ENCODE data around the gene TPPP3.

Gene TPPP3

DNA sequence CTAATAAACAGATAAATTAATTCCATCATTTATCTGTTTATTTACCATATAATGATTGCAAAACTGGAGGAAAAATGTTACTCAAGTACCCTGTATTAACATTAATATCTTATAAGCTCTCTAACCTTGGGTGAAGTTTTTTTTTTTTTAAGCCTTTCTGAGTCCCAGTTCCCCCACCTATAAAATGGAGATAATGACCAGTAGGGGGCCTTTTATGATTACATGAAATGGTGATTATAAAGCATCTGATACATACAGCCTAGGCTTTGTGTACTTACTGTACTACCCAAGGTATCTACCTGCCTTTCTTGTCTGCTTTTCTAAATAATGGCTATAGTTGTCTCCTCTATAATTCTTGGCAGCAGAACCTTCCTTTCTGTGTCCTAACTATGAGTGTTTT lies 44.1 kb downstream of the TPPP3 start:
- H3K4me1 ChIP-seq (ENCODE audit: insufficient read depth, low read length, poor library complexity, severe bottlenecking) = no peaks in the 10 kb centered on the region
- no peaks in the 10 kb centered on the region for H3K27me3 ChIP-seq (ENCODE audit: insufficient read depth, low read length, poor library complexity, severe bottlenecking)
- no peaks in the 10 kb centered on the region for H3K79me2 ChIP-seq (ENCODE audit: insufficient read depth, low read length)
- H4K20me1 ChIP-seq (ENCODE audit: insufficient read depth, low read length, poor library complexity, severe bottlenecking) = no peaks in the 10 kb centered on the region
- H3K4me3 ChIP-seq (ENCODE audit: low read length, poor library complexity, severe bottlenecking) = no peak overlapping the region
- TF ChIP-seq, protein P1, sequence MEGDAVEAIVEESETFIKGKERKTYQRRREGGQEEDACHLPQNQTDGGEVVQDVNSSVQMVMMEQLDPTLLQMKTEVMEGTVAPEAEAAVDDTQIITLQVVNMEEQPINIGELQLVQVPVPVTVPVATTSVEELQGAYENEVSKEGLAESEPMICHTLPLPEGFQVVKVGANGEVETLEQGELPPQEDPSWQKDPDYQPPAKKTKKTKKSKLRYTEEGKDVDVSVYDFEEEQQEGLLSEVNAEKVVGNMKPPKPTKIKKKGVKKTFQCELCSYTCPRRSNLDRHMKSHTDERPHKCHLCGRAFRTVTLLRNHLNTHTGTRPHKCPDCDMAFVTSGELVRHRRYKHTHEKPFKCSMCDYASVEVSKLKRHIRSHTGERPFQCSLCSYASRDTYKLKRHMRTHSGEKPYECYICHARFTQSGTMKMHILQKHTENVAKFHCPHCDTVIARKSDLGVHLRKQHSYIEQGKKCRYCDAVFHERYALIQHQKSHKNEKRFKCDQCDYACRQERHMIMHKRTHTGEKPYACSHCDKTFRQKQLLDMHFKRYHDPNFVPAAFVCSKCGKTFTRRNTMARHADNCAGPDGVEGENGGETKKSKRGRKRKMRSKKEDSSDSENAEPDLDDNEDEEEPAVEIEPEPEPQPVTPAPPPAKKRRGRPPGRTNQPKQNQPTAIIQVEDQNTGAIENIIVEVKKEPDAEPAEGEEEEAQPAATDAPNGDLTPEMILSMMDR (conservative IDR thresholded peaks at IDR 0.05; ENCODE audit: low read length) = peak; percentile 73
- no peak for TF ChIP-seq EZH2phosphoT487 (IDR thresholded peaks at IDR 0.05; ENCODE audit: borderline replicate concordance)
- no peaks in the 10 kb centered on the region for H3K9me2 ChIP-seq (replicated peaks; ENCODE audit: low read depth, low read length)
- no peak overlapping the region for H3K9ac ChIP-seq (ENCODE audit: low read depth, low read length, poor library complexity, severe bottlenecking)
- H3K9me3 ChIP-seq (ENCODE audit: insufficient read depth, low read depth, low read length) = no peaks in the 10 kb centered on the region
- H3K36me3 ChIP-seq (ENCODE audit: insufficient read depth, low read length) = no peaks in the 10 kb centered on the region
- no peaks in the 10 kb centered on the region for H3F3A ChIP-seq (ENCODE audit: low read depth)
- 0 out of 2 replicates have a peak overlapping the region, but pooled peaks have one; percentile 55 for H2AFZ ChIP-seq (ENCODE audit: low read length)
- no peak overlapping the region for H3K4me2 ChIP-seq (ENCODE audit: low read depth, low read length, poor library complexity, severe bottlenecking)

DNA sequence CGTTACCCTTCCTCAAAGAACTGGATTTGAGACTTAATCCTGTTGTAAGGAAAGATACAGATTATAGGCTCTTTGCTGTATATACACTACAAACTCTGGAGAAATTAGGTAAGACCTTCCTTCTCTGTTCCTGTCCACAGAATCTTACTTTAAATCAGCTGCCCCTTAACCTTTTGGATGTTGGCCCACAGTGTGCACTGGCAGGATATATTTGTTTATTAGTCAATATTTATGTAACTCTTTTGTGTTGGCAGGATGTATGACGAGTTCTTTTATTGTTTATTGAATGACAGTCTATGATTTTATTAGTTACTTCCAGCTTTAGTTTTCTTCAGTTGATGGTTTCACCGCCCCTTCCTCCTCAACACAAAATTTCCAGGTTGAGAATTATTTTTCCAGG lies 47.0 kb downstream of the TPPP3 start:
- Histone ChIP-seq H3F3A (ENCODE audit: low read depth) (no peaks in the 10 kb centered on the region), H3K27me3 (ENCODE audit: insufficient read depth, low read length, poor library complexity, severe bottlenecking) (no peaks in the 10 kb centered on the region), H3K9me2 (replicated peaks; ENCODE audit: low read depth, low read length) (no peaks in the 10 kb centered on the region), H3K79me2 (ENCODE audit: insufficient read depth, low read length) (no peaks in the 10 kb centered on the region), H3K9ac (ENCODE audit: low read depth, low read length, poor library complexity, severe bottlenecking) (no peak overlapping the region), H4K20me1 (ENCODE audit: insufficient read depth, low read length, poor library complexity, severe bottlenecking) (no peaks in the 10 kb centered on the region), H3K4me1 (ENCODE audit: insufficient read depth, low read length, poor library complexity, severe bottlenecking) (no peaks in the 10 kb centered on the region), H3K4me2 (ENCODE audit: low read depth, low read length, poor library complexity, severe bottlenecking) (no peak overlapping the region), H3K9me3 (ENCODE audit: insufficient read depth, low read depth, low read length) (no peaks in the 10 kb centered on the region), H2AFZ (ENCODE audit: low read length) (no peak overlapping the region), H3K36me3 (ENCODE audit: insufficient read depth, low read length) (no peaks in the 10 kb centered on the region), H3K4me3 (ENCODE audit: low read length, poor library complexity, severe bottlenecking) (no peak overlapping the region)
- TF ChIP-seq EZH2phosphoT487 (IDR thresholded peaks at IDR 0.05; ENCODE audit: borderline replicate concordance) = no peak
- TF ChIP-seq, protein P1 (conservative IDR thresholded peaks at IDR 0.05; ENCODE audit: low read length) = no peak

- no peaks in the 10 kb centered on the region for H3F3A ChIP-seq (ENCODE audit: low read depth)
- H3K4me3 ChIP-seq (ENCODE audit: low read length, poor library complexity, severe bottlenecking) = no peak overlapping the region
- H3K9me3 ChIP-seq (ENCODE audit: insufficient read depth, low read depth, low read length) = no peaks in the 10 kb centered on the region
- no peaks in the 10 kb centered on the region for H3K79me2 ChIP-seq (ENCODE audit: insufficient read depth, low read length)
- no peaks in the 10 kb centered on the region for H3K36me3 ChIP-seq (ENCODE audit: insufficient read depth, low read length)
- H3K9ac ChIP-seq (ENCODE audit: low read depth, low read length, poor library complexity, severe bottlenecking) = no peak overlapping the region
- H3K9me2 ChIP-seq (replicated peaks; ENCODE audit: low read depth, low read length) = no peaks in the 10 kb centered on the region
- no peaks in the 10 kb centered on the region for H4K20me1 ChIP-seq (ENCODE audit: insufficient read depth, low read length, poor library complexity, severe bottlenecking)
- no peaks in the 10 kb centered on the region for H3K4me1 ChIP-seq (ENCODE audit: insufficient read depth, low read length, poor library complexity, severe bottlenecking)
- no peak for TF ChIP-seq EZH2phosphoT487 (IDR thresholded peaks at IDR 0.05; ENCODE audit: borderline replicate concordance)
- TF ChIP-seq, protein P1 (conservative IDR thresholded peaks at IDR 0.05; ENCODE audit: low read length) = no peak
- no peak overlapping the region; the same call in 1 of the 2 replicates for H2AFZ ChIP-seq (ENCODE audit: low read length)
- H3K27me3 ChIP-seq (ENCODE audit: insufficient read depth, low read length, poor library complexity, severe bottlenecking) = no peaks in the 10 kb centered on the region
- H3K4me2 ChIP-seq (ENCODE audit: low read depth, low read length, poor library complexity, severe bottlenecking) = no peak overlapping the region
These were observed 47.9 kb downstream of the TPPP3 start for GRCh38 chr16:67345401-67345800.

Data from Loucy (cell line).